Measurements from ENCODE around the gene XXYLT1.

XXYLT1 gene

GRCh38 chr3:195266428-195266827, 4.5 kb downstream of the XXYLT1 start:
- no peak for DNase-seq

DNA sequence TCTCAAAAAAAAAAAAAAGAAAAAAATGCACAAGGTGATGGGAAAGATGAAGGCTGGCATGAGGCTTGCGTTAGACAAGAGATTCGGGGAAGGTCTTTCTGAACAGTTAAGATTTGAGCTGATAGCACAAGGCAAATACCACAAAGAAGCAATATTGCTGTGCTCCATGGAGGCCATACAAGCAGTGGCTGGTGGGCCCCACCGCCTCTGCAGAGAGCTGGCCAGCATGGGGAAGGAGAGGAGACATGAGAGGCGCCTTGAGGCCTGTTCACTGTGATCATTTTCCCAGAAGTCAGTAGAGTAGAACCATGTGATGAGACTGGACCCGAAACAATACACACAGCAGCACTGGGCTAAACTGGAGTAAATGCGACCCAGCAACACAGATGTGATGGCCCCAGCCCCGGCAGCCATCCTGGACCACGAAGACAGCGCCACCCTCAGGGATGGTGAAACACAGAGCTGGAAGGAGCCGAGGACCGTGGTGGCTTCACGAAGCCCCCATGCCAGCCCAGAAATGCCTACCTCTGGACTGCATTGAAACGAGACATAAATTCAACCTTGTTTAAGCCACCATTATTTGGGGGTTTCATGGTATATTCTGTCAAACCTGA, 5.5 kb downstream of the XXYLT1 start:
- DNase-seq, result no peak

GRCh38 chr3:195263925-195264600, 6.9 kb downstream of the XXYLT1 start:
- no peak for DNase-seq

GRCh38 chr3:195263193-195263924, 7.6 kb downstream of the XXYLT1 start:
- no peak for DNase-seq

GRCh38 chr3:195261925-195262324, 9.0 kb downstream of the XXYLT1 start:
- no peak for DNase-seq

GRCh38 chr3:195260280-195260905, 10.6 kb downstream of the XXYLT1 start:
- DNase-seq, result peak; percentile 25

DNA sequence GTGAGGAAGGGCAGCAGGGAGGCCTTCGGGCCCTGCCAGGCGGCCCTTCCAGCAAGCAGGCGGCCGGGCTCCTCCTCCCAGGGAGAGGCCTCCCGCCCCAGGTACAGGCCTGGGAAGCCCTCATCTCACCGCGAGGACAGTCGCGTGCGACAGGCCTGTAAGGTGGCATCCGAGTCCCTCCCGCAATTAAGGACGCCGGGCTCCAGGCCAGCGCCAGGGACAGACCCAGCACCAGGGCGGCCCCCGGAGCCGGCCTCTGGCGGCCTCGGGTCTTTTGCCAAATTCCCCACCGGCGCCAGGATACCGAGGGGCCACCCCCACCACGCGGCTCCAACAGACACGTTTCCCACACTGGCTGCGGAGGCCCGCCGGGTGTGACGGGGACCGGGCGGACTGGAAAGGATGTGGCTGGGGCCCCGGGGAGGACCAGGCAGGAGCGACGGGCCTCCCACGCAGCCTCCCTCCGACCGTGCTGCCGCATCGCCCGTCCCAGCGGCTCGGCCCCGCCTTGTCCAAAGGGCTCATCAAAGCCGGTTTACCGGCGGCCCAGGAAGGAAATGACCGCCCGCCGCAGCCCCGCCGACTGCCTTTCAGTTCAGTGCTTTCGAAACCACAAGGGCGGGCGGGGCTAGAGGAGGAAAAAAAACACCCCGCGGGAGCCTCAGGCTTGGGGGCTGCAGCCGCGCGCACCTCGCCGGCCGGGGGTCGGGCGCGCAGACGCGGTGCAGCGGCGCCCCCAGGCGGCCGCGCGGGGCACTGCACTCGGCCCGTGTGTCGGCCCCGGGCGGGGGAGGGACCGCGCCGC, 11.3 kb downstream of the XXYLT1 start:
- peak; percentile 87 for DNase-seq

DNA sequence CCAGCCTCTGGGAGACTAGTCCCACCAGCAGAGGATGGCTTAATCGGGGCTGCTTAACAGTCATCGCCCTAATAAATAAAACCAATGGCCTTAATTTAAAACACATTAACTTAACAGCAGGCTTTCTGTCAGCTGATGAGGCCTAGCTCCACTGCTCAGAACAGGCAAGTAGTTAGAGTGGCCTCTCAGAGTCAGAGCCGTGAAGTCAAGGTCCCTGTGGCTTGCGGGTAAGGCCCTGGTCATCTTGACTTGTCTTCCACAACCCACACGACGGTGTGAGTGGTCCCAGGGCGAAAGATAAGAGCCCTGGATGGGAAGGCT, 11.8 kb downstream of the XXYLT1 start:
- no peak for DNase-seq

DNA sequence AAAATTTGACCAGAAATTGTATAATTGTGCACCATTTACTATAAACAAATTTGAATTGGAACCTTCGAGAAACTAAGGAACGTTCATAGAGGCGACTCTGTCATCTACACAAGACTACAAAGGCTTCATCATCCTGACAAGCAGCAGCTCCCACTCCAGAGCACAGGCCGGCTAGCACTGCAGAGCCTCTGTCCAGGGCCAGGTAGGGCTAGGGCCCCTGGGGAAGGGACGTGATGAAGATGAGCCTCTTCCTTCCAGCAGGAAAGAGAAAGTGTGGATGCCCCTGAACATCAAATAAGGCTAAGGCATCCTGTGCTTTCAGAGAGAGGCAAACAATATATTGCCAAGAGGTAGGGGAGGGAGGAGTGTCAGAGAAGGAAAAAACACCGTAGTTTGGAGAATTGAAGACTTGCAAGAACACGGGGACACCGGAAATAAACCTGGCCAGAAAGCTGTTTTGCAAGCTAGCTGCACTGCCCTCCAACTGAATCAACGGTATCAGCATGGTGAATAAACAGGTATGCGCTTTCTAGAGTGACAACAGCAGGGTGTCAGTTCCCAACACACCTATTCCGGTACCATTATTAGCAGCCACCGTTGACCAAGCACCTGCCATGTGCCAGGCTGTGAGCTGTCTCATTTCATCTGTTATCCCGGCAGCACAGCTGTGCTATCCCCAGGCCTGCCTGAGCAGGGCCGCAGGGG, 12.4 kb downstream of the XXYLT1 start:
- no peak for DNase-seq

DNA sequence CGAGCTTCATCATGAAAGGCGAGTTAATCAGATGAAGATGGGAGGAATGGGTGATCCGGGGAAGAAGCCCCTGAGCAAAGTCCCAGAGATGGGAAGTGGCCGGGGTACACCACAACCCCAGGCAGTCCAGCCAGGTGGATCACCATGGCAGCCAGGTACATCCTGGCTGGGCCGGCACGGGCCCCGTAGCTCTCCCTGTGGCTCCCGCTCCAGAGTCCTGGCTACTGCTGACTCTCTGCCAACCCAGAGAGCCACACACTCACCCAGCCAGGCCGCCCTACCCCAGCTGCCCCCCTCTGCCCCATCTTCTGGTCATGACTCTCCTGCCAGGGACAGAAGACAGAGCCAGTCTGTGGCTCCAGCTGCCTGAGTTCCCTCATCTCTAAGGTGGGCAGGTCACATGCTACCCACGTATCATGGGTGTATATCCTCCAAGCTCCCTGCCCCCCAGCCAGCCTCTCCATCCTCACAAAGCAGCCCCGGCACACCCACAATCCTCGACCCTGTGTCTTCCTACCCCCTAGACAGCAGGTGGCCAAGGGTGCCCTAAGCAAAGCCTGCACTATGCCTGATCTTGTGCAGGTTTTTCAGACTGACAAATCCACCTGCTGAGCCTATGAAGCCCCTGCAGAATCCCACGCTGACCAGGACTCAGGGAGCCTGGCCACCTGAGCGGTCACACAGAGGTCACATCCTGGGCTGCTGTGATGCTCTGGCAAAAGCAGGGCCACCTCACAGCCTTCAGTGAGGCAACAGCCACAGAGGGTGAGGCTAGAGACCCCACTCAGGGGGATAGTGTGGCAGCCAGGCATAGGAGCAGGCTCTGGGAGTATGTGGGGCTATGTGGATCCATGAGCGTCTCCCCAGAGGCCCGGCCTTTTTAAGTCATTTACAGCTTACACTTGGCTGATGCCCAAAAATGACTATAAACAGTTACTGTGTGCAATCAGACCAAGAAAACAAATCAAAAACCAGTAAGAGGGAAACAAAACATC, 13.2 kb downstream of the XXYLT1 start:
- DNase-seq, result no peak

GRCh38 chr3:195256639-195257453, 14.1 kb downstream of the XXYLT1 start:
- no peak for DNase-seq

DNA sequence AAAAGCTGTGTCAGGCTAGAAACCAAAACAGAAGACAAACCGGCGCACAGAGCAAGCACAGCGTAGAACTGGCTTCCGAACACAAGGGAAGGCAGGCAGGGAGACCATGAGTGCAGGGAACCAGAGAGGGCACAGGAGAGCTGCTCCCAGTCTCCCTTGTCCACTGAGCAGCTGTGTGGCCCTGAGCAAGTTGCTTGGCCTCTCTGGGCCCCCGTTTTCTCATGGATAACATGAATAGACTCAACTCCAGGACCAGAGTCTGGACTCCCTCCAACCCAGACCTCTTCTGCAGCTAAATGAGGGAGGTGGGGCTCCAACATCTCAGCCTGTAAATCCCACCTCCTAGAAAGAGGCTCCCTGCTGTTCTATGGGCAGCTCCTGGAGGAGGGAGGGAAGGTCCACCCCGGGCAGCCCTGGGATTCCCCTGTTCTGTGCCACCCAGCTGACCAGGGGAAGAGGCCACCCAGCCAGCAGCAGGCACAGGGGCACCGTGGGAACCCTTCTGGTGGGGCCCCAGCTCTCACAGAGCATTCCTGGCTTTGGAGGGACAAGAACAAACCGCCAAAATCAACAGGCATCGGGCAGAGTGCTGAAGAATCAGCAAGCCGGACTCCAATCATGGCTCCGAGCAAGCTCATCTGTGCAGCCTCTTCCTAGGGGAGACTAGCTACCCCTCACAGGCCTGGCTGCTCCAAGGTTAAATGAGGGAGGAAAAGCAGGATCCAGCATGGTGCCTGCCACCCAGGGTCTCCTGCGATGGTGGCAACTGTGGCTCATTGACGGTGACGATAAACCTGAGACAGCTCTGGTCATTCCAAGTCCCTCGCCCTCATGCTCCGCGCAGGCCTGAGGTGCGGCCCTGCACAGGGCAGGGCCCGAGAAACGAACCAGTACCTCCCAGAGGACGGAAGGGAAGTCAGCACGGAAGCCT, 15.1 kb downstream of the XXYLT1 start:
- no peak for DNase-seq

- no peak for DNase-seq
These were observed 15.8 kb downstream of the XXYLT1 start for GRCh38 chr3:195255176-195255500.

DNA sequence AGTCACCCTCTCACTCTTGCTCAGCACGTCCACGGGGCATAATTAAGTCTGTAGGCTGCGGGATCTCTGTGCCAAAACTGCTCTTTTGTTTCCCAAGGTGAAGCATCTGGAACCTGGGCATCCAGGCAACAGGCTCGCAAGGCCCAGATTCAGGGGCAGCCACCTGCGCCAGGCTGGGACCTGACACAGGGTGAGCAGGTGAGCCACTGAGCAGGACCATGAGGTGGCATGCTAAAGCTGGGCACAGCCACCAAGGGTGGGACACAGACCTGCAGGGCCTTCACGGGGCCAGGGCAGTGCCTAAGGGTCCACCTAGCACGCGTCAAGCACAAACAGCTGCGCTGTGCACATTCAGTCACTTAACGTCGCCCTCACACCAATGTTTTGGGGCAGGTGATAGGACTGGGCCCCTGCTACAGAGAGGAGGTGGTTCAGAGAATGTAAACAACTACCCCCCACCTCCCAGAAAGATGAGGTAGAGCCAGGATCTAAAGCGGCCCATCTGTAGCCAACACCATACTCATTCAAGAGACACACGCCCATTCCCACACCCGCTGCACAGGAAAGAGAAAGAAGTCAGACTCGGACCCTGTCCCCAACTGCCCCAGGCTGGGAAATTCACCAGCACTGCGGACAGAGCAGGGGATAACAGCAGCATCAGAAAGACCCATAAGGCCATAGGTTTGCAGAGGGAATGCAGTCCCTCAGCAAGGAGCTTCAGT, 16.3 kb downstream of the XXYLT1 start:
- DNase-seq, result no peak

- DNase-seq, result no peak
These were observed 17.0 kb downstream of the XXYLT1 start for GRCh38 chr3:195253923-195254432.

DNA sequence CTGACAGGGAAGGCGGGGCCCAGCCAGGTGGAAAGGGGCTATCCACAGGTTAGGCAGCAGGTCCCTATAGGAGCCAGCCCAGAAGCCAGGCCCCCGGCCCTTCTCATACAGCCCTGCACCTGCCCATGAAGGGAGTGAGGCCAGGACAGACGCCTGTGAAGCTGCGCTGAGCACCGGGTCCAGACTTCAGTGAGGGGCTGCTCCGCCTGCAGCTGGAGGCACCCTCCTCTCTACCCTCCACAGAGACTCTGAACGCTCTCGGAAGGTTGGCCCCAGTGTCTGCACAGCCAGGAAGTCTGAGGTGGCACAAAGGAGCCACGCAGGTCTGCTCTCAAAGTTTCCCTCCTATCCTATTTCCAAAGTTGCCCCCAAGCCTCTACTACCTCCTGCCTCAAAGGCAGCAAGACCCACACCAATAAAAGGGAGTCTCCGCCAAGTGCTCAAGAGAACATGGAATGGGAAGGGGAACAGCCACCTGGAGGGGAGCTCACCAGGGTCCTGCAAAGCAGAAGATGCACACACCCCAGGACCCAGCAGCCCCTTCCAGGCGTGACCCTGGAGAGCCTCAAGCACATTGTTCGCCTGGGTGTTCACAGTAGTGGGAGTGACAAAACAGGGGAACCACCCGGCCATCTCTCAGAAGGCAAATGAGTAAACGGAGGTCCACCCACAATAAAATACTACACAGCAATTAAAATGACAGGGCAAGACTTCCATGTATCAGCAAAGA, 19.5 kb downstream of the XXYLT1 start:
- DNase-seq, result peak; percentile 61

DNA sequence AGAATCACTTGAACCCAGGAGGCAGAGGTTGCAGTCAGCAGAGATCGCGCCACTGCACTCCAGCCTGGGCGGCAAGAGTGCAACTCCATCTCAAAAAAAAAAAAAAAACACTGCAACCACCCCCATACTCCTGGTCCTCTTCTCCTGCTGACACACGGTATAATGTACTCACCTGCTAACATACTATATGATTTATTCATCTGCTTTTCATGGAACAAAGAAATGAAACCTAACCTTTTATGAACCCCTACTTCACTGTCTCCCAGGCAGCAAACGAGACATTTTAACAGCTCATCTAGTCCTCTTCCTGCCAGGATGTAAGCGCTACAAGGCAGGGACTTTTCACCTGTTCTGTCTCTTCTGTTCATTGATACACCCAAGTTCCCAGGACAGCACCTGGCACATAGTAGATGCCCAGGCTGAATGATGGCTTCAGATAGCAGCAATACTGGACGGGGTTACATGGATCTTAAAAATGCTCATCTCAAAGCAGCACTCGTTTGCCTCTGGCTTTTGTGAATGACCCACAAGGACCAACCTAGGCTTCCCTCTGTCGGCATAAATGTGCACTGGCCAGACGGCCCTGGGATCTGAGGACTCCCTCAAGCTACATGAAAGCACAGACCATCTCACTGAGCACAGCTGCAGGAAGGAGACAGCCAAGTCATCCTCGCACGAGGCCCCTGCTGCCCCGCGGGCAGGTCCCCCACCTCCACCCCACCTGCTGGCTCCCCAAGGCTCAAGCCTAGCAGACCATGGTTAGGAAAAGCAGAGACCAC, 20.3 kb downstream of the XXYLT1 start:
- no peak for DNase-seq
